HEK293 (cell line): ENCODE data around the gene STX18.

Source experiments
- CTCF ChIA-PET: fragments of 350-600 bp; formaldehyde crosslinking; extraction: SDS; loops from one replicate; lab custom pipeline; 2021; ENCODE audit warnings: antibody characterized with exemption; lab: Yijun Ruan, JAX
- POLR2A ChIA-PET: fragments of 300-600 bp; formaldehyde crosslinking; extraction: SDS; loops from one replicate; lab custom pipeline; 2020; ENCODE audit warnings: antibody characterized with exemption, inconsistent platforms; lab: Yijun Ruan, JAX
- H3K27ac ChIP-seq: fragments of 200-500 bp; sonication (Bioruptor generic); 2 replicates; pipeline ENCODE4 v1.5.1; 2014; ENCODE audit warnings: low read depth, low read length, control low read depth, inconsistent platforms; ENCODE audit errors: extremely low read depth
- H3K36me3 ChIP-seq, 2 experiments: fragments of 200-500 bp in 1 of 2; sonication (Bioruptor generic) in 1 of 2; 1 replicate in 1 of 2; 2 replicates in 1 of 2; pipeline ENCODE4 v1.5.1; 2014 to 2017; ENCODE audit warnings: inconsistent platforms in 2 of 2, low read length in 2 of 2; ENCODE audit not compliant: control insufficient read depth in 2 of 2, insufficient read depth in 1 of 2
- H3K4me1 ChIP-seq: fragments of 200-500 bp; sonication (Bioruptor generic); 2 replicates; pipeline ENCODE4 v1.5.1; 2014; ENCODE audit warnings: mild to moderate bottlenecking, low read length, inconsistent platforms; ENCODE audit not compliant: control insufficient read depth, insufficient read depth
- H3K4me3 ChIP-seq: 2 replicates; pipeline ENCODE4 v1.5.1; 2011; ENCODE audit warnings: low read depth, mild to moderate bottlenecking, control low read depth, low read length, moderate library complexity
- H3K9me3 ChIP-seq: fragments of 200-500 bp; sonication (Bioruptor generic); 2 replicates; pipeline ENCODE4 v1.5.1; 2014; ENCODE audit warnings: low read depth, low read length, inconsistent platforms; ENCODE audit not compliant: control insufficient read depth, insufficient read depth
- GFI1B ChIP-seq: fragments of 450-650 bp; formaldehyde crosslinking; IDR thresholded peaks from 2 replicates; pipeline ENCODE4 v1.5.1; 2016; ENCODE audit warnings: missing biosample characterization, missing genetic modification characterization
- GLIS2 ChIP-seq: fragments of 450-650 bp; formaldehyde crosslinking; IDR thresholded peaks from 2 replicates; pipeline ENCODE4 v1.5.1; 2016; ENCODE audit warnings: missing biosample characterization, missing genetic modification characterization
- KLF10 ChIP-seq: fragments of 450-650 bp; IDR thresholded peaks from 2 replicates; pipeline ENCODE4 v1.5.1; 2018; ENCODE audit warnings: missing biosample characterization, mild to moderate bottlenecking, missing genetic modification characterization
- KLF8 ChIP-seq: fragments of 450-650 bp; formaldehyde crosslinking; IDR thresholded peaks from 2 replicates; pipeline ENCODE4 v1.5.1; 2016; ENCODE audit warnings: missing biosample characterization, missing genetic modification characterization
- SCRT1 ChIP-seq: fragments of 450-650 bp; formaldehyde crosslinking; IDR thresholded peaks from 2 replicates; pipeline ENCODE4 v1.5.1; 2016; ENCODE audit warnings: missing biosample characterization, missing genetic modification characterization, borderline replicate concordance
- ZBTB26 ChIP-seq: fragments of 450-650 bp; formaldehyde crosslinking; optimal IDR thresholded peaks from 2 replicates; pipeline ENCODE3; 2016; ENCODE audit warnings: missing biosample characterization, mild to moderate bottlenecking, missing genetic modification characterization
- ZBTB49 ChIP-seq: fragments of 450-650 bp; formaldehyde crosslinking; IDR thresholded peaks from 2 replicates; pipeline ENCODE4 v1.5.1; 2016; ENCODE audit warnings: missing biosample characterization, missing genetic modification characterization, low read depth
- ZFP37 ChIP-seq: fragments of 450-650 bp; formaldehyde crosslinking; IDR thresholded peaks from 2 replicates; pipeline ENCODE4 v1.5.1; 2016; ENCODE audit warnings: missing biosample characterization, missing genetic modification characterization
- ZNF10 ChIP-seq: fragments of 450-650 bp; formaldehyde crosslinking; IDR thresholded peaks from 2 replicates; pipeline ENCODE4 v1.5.1; 2017; ENCODE audit warnings: missing biosample characterization, missing genetic modification characterization
- ZNF19 ChIP-seq: fragments of 450-650 bp; formaldehyde crosslinking; IDR thresholded peaks from 2 replicates; pipeline ENCODE4; 2016; ENCODE audit warnings: missing biosample characterization, missing genetic modification characterization, low read depth
- ZNF2 ChIP-seq: fragments of 450-650 bp; formaldehyde crosslinking; IDR thresholded peaks from 2 replicates; pipeline ENCODE4 v1.5.1; 2016; ENCODE audit warnings: missing biosample characterization, missing genetic modification characterization
- ZNF302 ChIP-seq: fragments of 450-650 bp; formaldehyde crosslinking; IDR thresholded peaks from 2 replicates; pipeline ENCODE4 v1.5.1; 2016; ENCODE audit warnings: missing biosample characterization, missing genetic modification characterization, low read depth
- ZNF449 ChIP-seq: fragments of 450-650 bp; formaldehyde crosslinking; IDR thresholded peaks from 2 replicates; pipeline ENCODE4 v1.5.1; 2017; ENCODE audit warnings: missing biosample characterization, mild to moderate bottlenecking, missing genetic modification characterization, moderate library complexity
- ZNF510 ChIP-seq: fragments of 450-650 bp; formaldehyde crosslinking; IDR thresholded peaks from 2 replicates; pipeline ENCODE4 v1.5.1; 2018; ENCODE audit warnings: mild to moderate bottlenecking, missing genetic modification characterization, missing biosample characterization; ENCODE audit not compliant: insufficient replicate concordance
- ZNF701 ChIP-seq: fragments of 450-650 bp; formaldehyde crosslinking; IDR thresholded peaks from 2 replicates; pipeline ENCODE4 v1.5.1; 2016; ENCODE audit warnings: missing biosample characterization, missing genetic modification characterization
- ZNF704 ChIP-seq: fragments of 450-650 bp; formaldehyde crosslinking; IDR thresholded peaks from 2 replicates; pipeline ENCODE4 v1.5.1; 2016; ENCODE audit warnings: missing biosample characterization, missing genetic modification characterization
- ZNF76 ChIP-seq: fragments of 450-650 bp; formaldehyde crosslinking; IDR thresholded peaks from 2 replicates; pipeline ENCODE4; 2016; ENCODE audit warnings: low read depth, missing biosample characterization, missing genetic modification characterization, borderline replicate concordance
- ZNF777 ChIP-seq: fragments of 450-650 bp; formaldehyde crosslinking; IDR thresholded peaks from 2 replicates; pipeline ENCODE4 v1.5.1; 2017; ENCODE audit warnings: missing biosample characterization, missing genetic modification characterization, borderline replicate concordance
- ZSCAN16 ChIP-seq: fragments of 450-650 bp; formaldehyde crosslinking; IDR thresholded peaks from 2 replicates; pipeline ENCODE4 v1.5.1; 2016; ENCODE audit warnings: missing biosample characterization, missing genetic modification characterization
- ZSCAN23 ChIP-seq: fragments of 450-650 bp; formaldehyde crosslinking; IDR thresholded peaks from 2 replicates; pipeline ENCODE4 v1.5.1; 2016; ENCODE audit warnings: missing biosample characterization, missing genetic modification characterization

STX18 gene

GRCh38 chr4:4417886-4418285 lies 124.0 kb downstream of the STX18 start (continued):
- no peak for TF ChIP-seq KLF8 (tag by site-specific recombination)

- POLR2A ChIA-PET = no interaction called here
- H3K4me3 ChIP-seq = no peak overlapping the region
- CTCF ChIA-PET = interaction anchor here (0.6 kb wide), 1 partner anchor 97 kb away, joined by 3 read pairs; no protein-coding TSS in a partner anchor
- H3K27ac ChIP-seq = no peak overlapping the region
- H3K9me3 ChIP-seq = no peaks in the 10 kb centered on the region
- no peaks in the 10 kb centered on the region for H3K4me1 ChIP-seq
- no peak for TF ChIP-seq GFI1B
- TF ChIP-seq ZNF19 = no peak
- peaks cover 0 to 48% of the 10 kb centered on the region in 2 experiments; a peak in 1 of 3 replicates for H3K36me3 ChIP-seq
Observed at GRCh38 chr4:4416981-4417380, 124.9 kb downstream of the STX18 start.

GRCh38 chr4:4415806-4416805 lies 125.7 kb downstream of the STX18 start:
- Histone ChIP-seq H3K36me3 (peaks cover 0 to 40% of the 10 kb centered on the region in 2 experiments; a peak in 1 of 3 replicates), H3K27ac (no peak overlapping the region), H3K4me1 (no peaks in the 10 kb centered on the region), H3K4me3 (no peak overlapping the region), H3K9me3 (no peaks in the 10 kb centered on the region)
- CTCF ChIA-PET = interaction anchor here (0.6 kb wide), 1 partner anchor 96 kb away, joined by 3 read pairs; no protein-coding TSS in a partner anchor
- POLR2A ChIA-PET = no interaction called here
- TF ChIP-seq ZNF704 (no peak), ZSCAN23 (tag by site-specific recombination) (no peak), ZNF2 (tag by site-specific recombination) (no peak), ZNF76 (tag by site-specific recombination) (no peak), GLIS2 (tag by site-specific recombination) (no peak), ZNF510 (no peak), SCRT1 (tag by site-specific recombination) (no peak), ZFP37 (no peak), ZNF449 (tag by site-specific recombination) (no peak), ZNF10 (no peak), ZNF701 (tag by site-specific recombination) (no peak), ZNF19 (no peak), ZBTB26 (no peak), ZNF302 (tag by site-specific recombination) (no peak), ZBTB49 (no peak), ZNF777 (no peak), ZSCAN16 (no peak), KLF10 (tag by site-specific recombination) (no peak)
